ENCODE data around the gene SLC39A11.
"Not testable (repeated sequence)": the region's sequence is repeated elsewhere in the genome, so short reads cannot be mapped to it uniquely, and the experiment has no call there.

SLC39A11 gene

GRCh38 chr17:72788950-72789585, 303.4 kb downstream of the SLC39A11 start:
- CTCF ChIA-PET = no interaction called here
- TF ChIP-seq CTCF (IDR thresholded peaks at IDR 0.05; ENCODE audit: control extremely low read depth, extremely low read depth, low read depth, missing control alignments) = no peak
- no peak for DNase-seq (ENCODE audit: extremely low spot score)
- POLR2A ChIA-PET = no interaction called here

GRCh38 chr17:72786209-72786608, 306.3 kb downstream of the SLC39A11 start:
- TF ChIP-seq CTCF (IDR thresholded peaks at IDR 0.05; ENCODE audit: control extremely low read depth, extremely low read depth, low read depth, missing control alignments) = no peak
- ChIA-PET CTCF (interaction anchor here (1.2 kb wide), 1 partner anchor 200 kb away, joined by 3 read pairs; no protein-coding TSS in a partner anchor), POLR2A (no interaction called here)
- DNase-seq (ENCODE audit: extremely low spot score) = no peak

- DNase-seq (ENCODE audit: extremely low spot score) = no peak
- POLR2A ChIA-PET = no interaction called here
- TF ChIP-seq CTCF (IDR thresholded peaks at IDR 0.05; ENCODE audit: control extremely low read depth, extremely low read depth, low read depth, missing control alignments) = no peak
- CTCF ChIA-PET = no interaction called here
Measured at GRCh38 chr17:72782985-72783701, 309.3 kb downstream of the SLC39A11 start.

GRCh38 chr17:72782437-72782836, 310.1 kb downstream of the SLC39A11 start:
- CTCF ChIA-PET; DNase-seq (ENCODE audit: extremely low spot score); POLR2A ChIA-PET: not testable (repeated sequence)

- CTCF ChIA-PET = no interaction called here
- TF ChIP-seq CTCF (IDR thresholded peaks at IDR 0.05; ENCODE audit: control extremely low read depth, extremely low read depth, low read depth, missing control alignments) = no peak
- DNase-seq (ENCODE audit: extremely low spot score) = no peak
- POLR2A ChIA-PET = no interaction called here
Measured at GRCh38 chr17:72778169-72779151, 314.0 kb downstream of the SLC39A11 start.

GRCh38 chr17:72775919-72776318, 316.6 kb downstream of the SLC39A11 start:
- POLR2A ChIA-PET = no interaction called here
- DNase-seq (ENCODE audit: extremely low spot score) = no peak
- CTCF ChIA-PET = no interaction called here
- TF ChIP-seq CTCF (IDR thresholded peaks at IDR 0.05; ENCODE audit: control extremely low read depth, extremely low read depth, low read depth, missing control alignments) = no peak

Measured in GM10248 (cell line).